ENCODE measurements around the gene ETFBKMT. TPM values are rescaled to one million over a fixed set of nuclear protein-coding genes. Genes with fewer than 3 reads are reported as not detected.

The ETFBKMT gene
- 1 to 10 TPM; 2.4 to 6.1 (median 3.2) TPM for total RNA-seq

DNA sequence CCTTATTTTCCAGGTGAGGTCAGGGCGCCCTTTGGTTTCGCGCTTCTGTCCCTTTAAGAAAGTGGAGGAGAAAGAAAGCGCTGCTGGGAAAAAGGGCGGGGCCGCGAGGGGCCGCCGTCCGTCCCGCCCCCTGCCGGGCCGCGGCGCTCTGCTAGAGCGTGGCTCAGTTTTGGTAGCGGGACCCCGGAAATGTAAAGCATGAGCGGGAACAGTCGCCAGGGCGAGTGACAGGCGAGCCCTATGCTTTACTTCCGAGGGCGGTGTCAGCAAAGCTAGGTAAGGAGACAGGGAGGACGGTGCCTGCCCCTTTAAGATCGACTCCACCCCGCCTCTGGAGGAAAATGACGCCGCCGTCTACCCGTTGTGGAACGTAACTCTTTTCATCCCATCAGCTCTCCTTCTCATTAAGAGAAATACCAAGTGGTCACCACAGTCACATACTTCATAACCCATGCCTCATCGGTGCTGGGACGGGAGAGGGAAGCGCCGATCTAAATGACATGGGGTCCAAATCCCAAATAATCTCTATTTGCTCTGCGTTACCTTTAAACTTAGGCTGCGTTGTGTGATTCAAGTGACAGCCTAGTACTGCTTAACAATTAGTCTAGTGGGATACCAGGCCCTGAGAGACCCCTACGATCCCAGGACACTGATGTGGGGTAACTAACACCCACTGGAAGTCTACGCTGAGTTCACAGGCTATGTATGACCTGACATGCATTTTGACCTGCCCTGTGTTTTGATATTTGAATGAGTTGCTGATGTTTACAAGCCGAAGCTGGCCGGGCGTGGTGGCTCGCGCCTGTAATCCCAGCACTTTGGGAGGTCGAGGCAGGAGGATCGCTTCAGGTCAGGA is at the start of gene ETFBKMT:
TSS of gene ETFBKMT (plus strand) at position 602 of the 856 bp plus-strand sequence. CDS start 2,266 bp downstream, outside the sequence.
- TF ChIP-seq CTCF (IDR thresholded peaks at IDR 0.05) (peak; percentile 9 to 82 (median 63)), POLR2AphosphoS5 (IDR thresholded peaks at IDR 0.05) (peak; percentile 66), POLR2A (IDR thresholded peaks at IDR 0.05) (peak; percentile 18 to 29), EP300 (IDR thresholded peaks at IDR 0.05) (no peak)
- Histone ChIP-seq H3K4me3 (peak within 1 kb of the TSS; percentile 62 to 72), H3K27ac (peak within 1 kb of the TSS; percentile 84 to 95 (median 94)), H3K4me1 (peaks cover 0 to 17% (median 0%) of the 10 kb centered on the region in 3 donors), H3K9me3 (no peaks in the 10 kb centered on the region), H3K27me3 (no peaks in the 10 kb centered on the region), H3K36me3 (peaks cover 0 to 17% of the 10 kb centered on the region in 2 donors)
- ATAC-seq = peak; percentile 95
- WGBS, 2 donors (ENCODE audit: low coverage in 1 of 2) = 0 to 1% methylated on average over 18 to 31 of the region's 47 CpGs

DNA sequence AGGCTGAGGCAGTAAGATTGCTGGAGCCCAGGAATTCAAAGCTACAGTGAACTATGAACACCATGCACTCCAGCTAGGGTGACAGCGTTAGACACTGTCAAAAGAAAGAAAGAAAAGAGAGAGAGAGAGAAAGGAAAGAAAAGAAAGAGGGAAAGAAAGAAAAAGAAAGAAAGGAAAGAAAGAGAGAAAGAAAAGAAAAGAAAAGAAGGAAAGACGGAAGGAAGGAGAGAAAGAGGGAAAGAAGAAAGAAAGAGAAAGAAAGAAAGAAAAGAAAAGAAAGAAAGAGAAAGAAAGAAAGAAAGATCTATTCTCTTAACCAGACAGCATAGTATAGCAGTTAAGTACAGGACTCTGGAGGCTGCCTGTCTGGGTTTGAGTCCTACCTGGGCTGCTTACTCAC is 46.7 kb upstream of the ETFBKMT start:
- Histone ChIP-seq H3K4me1 (no peaks in the 10 kb centered on the region), H3K27ac (no peak overlapping the region), H3K4me3 (no peak overlapping the region), H3K36me3 (no peaks in the 10 kb centered on the region), H3K9me3 (peaks cover 0 to 9% (median 0%) of the 10 kb centered on the region in 3 donors), H3K27me3 (no peaks in the 10 kb centered on the region)
- TF ChIP-seq POLR2AphosphoS5 (IDR thresholded peaks at IDR 0.05) (no peak), CTCF (IDR thresholded peaks at IDR 0.05) (no peak), EP300 (IDR thresholded peaks at IDR 0.05) (no peak), POLR2A (IDR thresholded peaks at IDR 0.05) (no peak)
- no peak for ATAC-seq
- WGBS, 2 donors (ENCODE audit: low coverage in 1 of 2) = 87 to 92% methylated on average over 2 of the region's 2 CpGs

- Histone ChIP-seq H3K36me3 (no peaks in the 10 kb centered on the region), H3K27ac (no peak overlapping the region), H3K27me3 (no peaks in the 10 kb centered on the region), H3K4me1 (no peaks in the 10 kb centered on the region), H3K9me3 (no peaks in the 10 kb centered on the region), H3K4me3 (no peak overlapping the region)
- no peak for ATAC-seq
- 67 to 86% methylated on average over 3 of the region's 3 CpGs for WGBS, 2 donors (ENCODE audit: low coverage in 1 of 2)
- TF ChIP-seq POLR2A (IDR thresholded peaks at IDR 0.05) (no peak), EP300 (IDR thresholded peaks at IDR 0.05) (no peak), CTCF (IDR thresholded peaks at IDR 0.05) (no peak), POLR2AphosphoS5 (IDR thresholded peaks at IDR 0.05) (no peak)
These were observed 41.1 kb upstream of the ETFBKMT start for GRCh38 chr12:31618228-31619025.

GRCh38 chr12:31620311-31620710 is 39.2 kb upstream of the ETFBKMT start:
- no peaks in the 10 kb centered on the region for H3K36me3 ChIP-seq
- H3K9me3 ChIP-seq = no peaks in the 10 kb centered on the region
- no peaks in the 10 kb centered on the region for H3K27me3 ChIP-seq
- no peaks in the 10 kb centered on the region for H3K4me1 ChIP-seq
- TF ChIP-seq CTCF (IDR thresholded peaks at IDR 0.05) (no peak), EP300 (IDR thresholded peaks at IDR 0.05) (no peak), POLR2AphosphoS5 (IDR thresholded peaks at IDR 0.05) (no peak), POLR2A (IDR thresholded peaks at IDR 0.05) (no peak)
- no peak overlapping the region for H3K27ac ChIP-seq
- no peak for ATAC-seq
- WGBS, 2 donors (ENCODE audit: low coverage in 1 of 2) = 76 to 94% methylated on average over 2 of the region's 2 CpGs
- H3K4me3 ChIP-seq = no peak overlapping the region
